ENCODE measurements around the gene TAS1R3.

DNA sequence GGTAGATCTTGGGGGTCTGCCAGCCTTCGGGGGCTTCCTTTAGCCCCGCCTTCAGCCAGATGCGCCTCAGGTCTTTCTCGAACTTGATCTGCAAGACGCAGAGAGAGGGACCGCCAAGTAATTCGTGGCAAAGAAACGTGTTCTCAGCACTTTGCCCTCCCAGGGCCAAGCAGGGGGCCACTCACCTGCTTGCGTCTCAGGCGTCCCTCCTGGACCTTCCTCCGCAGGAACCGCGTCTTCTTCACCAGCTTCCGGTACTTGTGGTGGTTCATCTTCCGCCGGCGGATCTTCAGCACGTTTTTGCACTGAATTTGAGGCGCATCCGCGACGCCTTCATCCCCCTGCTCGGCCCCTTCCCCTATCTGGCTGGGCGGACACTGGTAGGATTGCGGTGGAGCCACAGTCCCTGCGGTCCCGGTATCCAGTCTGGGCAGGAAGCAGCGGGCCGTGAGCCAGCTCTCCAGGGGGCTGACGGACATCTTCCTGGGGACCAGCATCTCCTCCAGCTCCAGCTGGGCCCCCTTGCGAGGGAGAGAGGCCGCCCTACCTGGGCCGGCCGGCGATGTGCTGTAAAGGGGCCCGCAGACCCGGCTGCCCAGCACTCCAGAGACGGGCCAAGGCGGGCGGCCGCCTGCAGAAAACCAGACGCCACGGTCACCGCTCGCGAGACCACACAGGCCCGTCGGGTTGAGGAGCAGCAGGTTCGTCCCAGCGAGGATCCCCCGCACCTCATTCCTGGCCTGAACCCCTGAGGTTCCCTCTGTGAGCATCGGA is 42.9 kb downstream of the TAS1R3 start:
- TF ChIP-seq CTCF (IDR thresholded peaks at IDR 0.05) (no peak), EZH2 (IDR thresholded peaks at IDR 0.05; ENCODE audit: borderline replicate concordance, insufficient read depth, low read depth, low read length, poor library complexity, severe bottlenecking) (no peak)
